Coronary artery (tissue), 2 donors: ENCODE measurements around the gene UIMC1.

ENCODE experiments used
- DNase-seq: peaks from one replicate; pipeline ENCODE4 v3.0.0-alpha.2; 2017; ENCODE audit warnings: low spot score
- H3K27ac ChIP-seq, 2 donors: fragments of 200-600 bp; sonication (generic); one replicate each; pipeline ENCODE4 v1.5.1; 2016 to 2019
- H3K4me3 ChIP-seq: fragments of 200-600 bp; sonication (generic); 2 replicates; pipeline ENCODE4 v1.5.1; 2016; ENCODE audit warnings: mild to moderate bottlenecking, moderate library complexity
- TF ChIP-seq, protein P1 (sequence below): fragments of 200-600 bp; sonication (generic); IDR thresholded peaks from one replicate; pipeline ENCODE4 v1.5.1; 2019; ENCODE audit warnings: antibody characterized with exemption

Gene UIMC1

DNA sequence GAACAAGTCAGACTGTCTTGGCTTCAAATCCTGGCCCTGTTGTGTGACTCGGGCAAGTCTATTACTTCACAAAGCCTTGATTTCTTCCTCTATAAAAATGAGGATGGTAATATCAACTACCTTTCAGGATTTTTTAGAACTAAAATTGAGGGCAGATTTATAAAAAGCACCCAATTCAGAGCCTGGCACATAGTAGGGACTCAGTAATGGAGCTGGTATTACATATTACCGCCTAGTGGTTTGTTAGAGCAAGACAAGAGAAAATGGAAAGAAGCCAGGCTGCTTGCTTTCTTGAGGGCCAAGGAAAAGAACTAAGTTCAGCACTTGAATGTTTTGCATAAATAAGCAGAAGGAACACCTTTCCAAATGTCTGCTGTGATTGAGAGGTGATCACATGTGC, 35.4 kb upstream of the UIMC1 start:
- TF ChIP-seq, protein P1, sequence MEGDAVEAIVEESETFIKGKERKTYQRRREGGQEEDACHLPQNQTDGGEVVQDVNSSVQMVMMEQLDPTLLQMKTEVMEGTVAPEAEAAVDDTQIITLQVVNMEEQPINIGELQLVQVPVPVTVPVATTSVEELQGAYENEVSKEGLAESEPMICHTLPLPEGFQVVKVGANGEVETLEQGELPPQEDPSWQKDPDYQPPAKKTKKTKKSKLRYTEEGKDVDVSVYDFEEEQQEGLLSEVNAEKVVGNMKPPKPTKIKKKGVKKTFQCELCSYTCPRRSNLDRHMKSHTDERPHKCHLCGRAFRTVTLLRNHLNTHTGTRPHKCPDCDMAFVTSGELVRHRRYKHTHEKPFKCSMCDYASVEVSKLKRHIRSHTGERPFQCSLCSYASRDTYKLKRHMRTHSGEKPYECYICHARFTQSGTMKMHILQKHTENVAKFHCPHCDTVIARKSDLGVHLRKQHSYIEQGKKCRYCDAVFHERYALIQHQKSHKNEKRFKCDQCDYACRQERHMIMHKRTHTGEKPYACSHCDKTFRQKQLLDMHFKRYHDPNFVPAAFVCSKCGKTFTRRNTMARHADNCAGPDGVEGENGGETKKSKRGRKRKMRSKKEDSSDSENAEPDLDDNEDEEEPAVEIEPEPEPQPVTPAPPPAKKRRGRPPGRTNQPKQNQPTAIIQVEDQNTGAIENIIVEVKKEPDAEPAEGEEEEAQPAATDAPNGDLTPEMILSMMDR: no peak
- Histone ChIP-seq H3K4me3 (no peak overlapping the region), H3K27ac (no peak overlapping the region)
- DNase-seq: no peak

DNA sequence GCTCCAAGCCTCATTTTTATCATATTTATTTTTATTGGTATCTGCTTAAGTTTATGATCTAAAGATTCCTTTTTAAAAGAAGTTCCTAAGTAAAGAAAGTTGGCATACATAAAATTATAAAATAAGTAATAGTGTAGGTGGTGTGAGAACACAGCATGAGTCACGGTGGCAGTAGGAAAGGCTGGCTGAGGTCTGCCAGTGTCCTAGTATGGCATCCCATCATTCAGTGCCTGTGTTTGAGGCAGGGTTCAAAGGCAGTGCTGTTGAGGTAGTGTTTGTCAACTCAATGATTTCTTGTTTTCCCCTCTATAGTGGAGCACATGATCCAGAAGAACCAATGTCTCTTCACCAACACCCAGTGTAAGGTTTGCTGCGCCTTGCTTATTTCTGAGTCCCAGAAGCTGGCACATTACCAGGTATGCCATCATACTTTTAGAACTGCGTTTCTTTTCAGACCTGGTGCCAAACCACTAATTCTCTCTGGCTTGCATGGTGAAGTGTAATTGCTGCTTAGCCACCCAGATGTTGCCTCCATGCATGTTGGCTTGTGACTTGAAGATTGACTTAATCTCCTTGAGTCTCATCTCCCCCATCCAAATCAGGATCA, 34.3 kb upstream of the UIMC1 start:
- no peak overlapping the region for H3K27ac ChIP-seq
- DNase-seq: no peak
- H3K4me3 ChIP-seq: no peak overlapping the region
- TF ChIP-seq, protein P1: no peak

DNA sequence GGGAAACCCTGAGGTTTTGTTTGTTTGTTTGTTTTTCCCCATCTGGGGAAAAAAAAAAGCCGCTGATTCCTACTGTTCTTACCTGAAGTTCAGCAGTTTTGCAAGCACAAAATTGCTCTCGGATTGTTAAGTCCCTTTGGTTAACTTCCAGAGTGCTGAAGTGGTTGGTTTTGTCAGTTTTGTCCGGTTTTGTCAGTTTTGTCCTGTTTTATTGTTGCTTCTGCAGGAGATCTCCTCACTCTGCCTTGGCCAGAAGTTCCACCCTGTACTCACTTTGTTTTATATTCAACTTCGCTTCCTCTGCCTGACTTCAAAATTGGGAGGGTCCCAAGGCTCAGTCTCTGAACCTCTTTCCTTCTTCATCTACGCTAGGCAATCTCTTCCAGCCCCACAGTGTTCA, 30.3 kb upstream of the UIMC1 start:
- DNase-seq: no peak
- no peak overlapping the region for H3K27ac ChIP-seq
- H3K4me3 ChIP-seq: no peak overlapping the region
- TF ChIP-seq, protein P1: no peak

DNA sequence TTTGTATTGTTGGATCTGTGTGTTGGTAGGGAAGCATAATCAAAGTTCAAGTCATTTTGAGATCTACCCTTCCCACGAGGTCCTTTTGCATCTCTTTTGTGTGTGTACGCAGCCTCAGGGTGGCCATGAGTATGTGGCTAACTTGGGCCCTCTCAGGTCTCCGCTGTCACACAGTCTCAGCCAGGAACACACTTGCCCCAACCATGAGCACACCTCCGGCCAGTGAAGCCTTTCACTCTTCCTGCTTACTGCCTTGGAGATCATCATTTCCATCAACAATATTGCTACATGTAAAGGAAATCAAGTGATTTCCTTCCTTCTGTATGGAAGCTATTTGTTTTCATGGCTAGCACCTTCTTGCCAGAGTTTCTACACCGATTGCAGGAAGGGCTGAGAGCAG, 29.9 kb upstream of the UIMC1 start:
- DNase-seq: no peak
- Histone ChIP-seq H3K27ac (no peak overlapping the region), H3K4me3 (no peak overlapping the region)
- TF ChIP-seq, protein P1: no peak

DNA sequence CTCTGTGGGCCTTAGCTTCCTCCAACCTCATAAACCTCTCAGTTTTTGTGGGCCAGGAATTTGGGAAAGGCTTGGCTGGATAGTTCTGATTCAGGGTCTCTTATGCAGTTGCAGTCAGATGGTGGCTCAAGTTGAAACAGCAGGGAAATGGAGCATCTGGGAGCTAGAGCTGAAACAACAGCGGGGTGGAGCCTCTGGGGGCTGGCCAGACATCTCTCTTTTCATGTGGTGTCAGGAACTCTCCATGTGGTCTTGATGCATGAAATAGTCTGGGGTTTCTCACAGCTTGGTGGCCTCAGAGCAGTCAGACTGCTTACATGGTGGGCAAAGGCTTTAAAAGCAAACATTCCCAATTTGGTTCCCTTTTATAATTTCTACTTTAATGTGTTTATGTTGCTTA, 29.4 kb upstream of the UIMC1 start:
- DNase-seq: no peak
- TF ChIP-seq, protein P1: no peak
- H3K4me3 ChIP-seq: no peak overlapping the region
- no peak overlapping the region for H3K27ac ChIP-seq

DNA sequence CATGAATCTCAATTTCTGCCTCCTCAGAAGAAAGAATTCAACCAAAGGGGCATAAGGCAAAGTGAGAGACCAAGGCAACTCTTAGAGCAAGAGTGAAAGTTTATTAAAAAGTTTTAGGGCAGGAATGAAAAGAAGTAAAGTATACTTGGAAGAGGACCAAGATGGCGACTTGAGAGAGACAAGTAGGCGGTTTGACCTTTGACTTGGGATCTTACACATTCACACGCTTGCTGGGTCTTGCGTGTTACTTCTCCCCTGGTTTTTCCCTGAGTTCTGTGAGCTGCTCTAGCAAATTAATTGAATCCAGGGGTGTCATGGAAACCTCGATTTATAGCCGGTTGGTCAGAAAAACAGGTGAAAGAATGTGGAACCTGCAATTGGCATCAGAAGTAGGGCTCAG, 22.9 kb upstream of the UIMC1 start:
- DNase-seq: no peak
- TF ChIP-seq, protein P1: no peak
- no peak overlapping the region for H3K27ac ChIP-seq
- H3K4me3 ChIP-seq: no peak overlapping the region

DNA sequence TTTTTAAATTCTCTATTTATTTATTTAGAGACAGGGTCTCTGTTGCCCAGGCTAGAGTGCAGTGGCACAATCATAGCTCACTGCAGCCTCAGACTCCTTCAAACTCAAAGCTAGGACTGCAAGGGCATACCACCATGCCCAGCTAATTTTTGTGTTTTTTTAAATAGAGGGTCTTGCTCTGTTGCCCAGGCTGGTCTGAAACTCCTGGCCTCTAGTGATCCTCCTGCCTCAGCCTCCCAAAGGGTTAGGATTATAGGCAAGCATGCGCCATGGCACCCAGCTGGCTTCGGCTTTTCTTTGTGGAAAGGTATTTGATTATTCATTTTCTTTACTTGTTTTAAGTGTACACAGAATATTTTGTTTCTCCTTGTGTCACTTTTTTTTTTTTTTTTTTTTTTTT, 21.1 kb upstream of the UIMC1 start:
- Histone ChIP-seq H3K4me3 (no peak overlapping the region), H3K27ac (no peak overlapping the region)
- no peak for DNase-seq
- TF ChIP-seq, protein P1: no peak
